GM21360 (cell line): ENCODE measurements around the gene PAIP2.
"Not testable (repeated sequence)": the region's sequence is repeated elsewhere in the genome, so short reads cannot be mapped to it uniquely, and the experiment has no call there.

ENCODE experiments used
- ATAC-seq: cut with Tn5 transposase; IDR thresholded peaks from one replicate; pipeline ENCODE4 v1.9.1; 2021; ENCODE audit warnings: mild to moderate bottlenecking, moderate library complexity; ENCODE audit not compliant: unreplicated experiment

PAIP2 gene

DNA sequence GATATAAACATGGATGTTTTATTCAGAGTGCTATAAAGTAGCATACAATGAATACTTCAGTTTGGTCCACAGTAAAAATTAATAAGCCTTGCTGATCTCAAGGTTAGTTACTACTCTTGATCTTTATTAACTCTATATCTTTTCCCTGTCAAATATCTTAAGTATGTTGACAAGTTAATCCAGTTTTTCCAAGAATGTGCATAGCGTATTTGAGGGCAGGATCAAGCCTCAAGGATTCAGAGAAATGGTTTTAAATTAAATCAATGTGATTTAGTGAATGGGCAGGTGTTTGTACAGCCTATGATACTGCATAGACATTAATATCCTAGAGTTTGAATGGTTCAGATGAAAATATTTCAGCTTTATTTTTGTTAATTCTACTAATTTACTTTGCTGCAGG lies 27.4 kb upstream of the PAIP2 start:
- ATAC-seq = no peak

DNA sequence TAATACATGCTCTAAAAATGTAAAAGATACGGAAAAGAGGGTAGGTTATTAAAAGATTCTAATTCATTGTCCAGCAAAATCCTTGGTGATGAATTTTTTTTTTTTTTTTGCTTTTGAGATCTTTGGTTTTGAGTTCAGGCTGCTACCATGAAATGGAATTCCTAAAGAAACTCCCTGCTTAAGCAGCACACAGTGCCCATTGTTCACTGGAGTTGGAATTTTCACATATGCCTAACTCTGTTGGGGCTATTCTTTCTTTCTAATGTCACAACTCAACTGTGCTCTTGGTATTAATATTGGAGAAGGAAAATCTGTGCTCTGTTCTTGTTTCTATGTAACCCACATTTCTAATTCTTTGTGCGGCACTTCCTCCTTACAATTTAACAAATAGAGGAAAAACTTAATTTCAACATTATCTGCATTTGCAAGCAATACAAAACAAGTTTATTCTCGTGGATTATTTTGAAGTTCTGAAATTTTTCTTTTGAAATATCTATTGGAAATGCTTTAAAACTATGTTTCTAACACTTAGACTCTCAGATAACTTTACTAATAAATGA lies 26.5 kb upstream of the PAIP2 start:
- ATAC-seq = no peak

DNA sequence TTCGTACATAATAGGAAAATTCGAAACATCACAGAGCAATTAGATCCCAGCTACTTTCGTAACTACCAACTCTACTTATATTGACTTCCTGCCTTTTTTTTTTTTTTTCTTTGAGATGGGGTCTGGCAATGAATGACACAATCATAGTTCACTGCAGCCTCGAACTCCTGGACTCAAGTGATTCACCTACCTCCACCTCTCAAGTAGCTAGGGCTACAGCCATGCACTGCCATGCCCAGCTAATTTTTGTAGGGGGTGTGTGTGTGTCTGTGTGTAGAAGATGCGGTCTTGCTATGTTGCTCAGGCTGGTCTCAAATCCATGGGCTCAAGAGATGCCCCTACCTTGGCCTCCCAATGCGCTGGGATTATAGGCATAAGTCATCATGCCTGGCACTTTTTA lies 5.8 kb upstream of the PAIP2 start:
- no peak for ATAC-seq

DNA sequence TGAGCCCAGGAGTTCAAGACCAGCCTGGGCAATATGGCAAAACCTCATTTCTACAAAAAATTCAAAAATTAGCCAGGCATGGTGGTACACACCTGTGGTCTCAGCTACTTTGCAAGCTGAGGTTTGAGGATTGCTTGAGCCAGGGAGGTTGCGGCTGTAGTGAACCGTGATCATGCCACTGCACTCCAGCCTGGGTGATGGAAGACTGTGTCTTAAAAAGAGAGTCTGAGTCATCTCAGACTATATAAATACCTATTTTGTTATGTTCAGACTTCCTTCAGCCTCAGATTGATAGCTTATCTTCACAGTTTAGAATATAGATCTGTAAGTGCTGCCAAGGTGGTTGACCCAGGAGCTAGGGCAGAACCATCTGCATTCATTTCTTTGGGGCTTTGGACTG lies 1.6 kb upstream of the PAIP2 start:
- no peak for ATAC-seq

DNA sequence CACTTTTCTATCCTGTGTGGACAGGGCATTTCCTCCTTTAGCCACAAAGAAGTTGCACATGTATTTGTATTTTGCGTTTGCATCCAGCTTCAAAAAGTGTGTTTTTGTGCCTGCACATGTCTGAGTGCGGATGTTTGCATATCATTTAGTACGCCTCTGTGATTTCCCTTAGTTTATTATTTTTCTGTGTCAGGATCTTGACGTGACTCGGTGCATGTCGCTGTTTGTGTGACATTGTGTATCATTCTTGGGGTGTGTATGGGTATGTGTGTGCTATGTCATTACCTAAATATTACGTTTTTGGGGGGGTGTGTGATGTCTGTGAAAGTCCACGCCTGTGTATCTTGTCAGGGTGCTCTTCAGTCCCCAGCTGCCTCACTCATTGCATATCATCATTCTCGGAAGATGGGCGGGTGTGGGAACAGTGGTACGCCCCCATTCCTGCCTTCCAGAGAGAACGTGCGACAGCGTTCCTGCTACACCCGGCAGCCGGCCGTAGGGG lies 416 bp upstream of the PAIP2 start:
- no peak for ATAC-seq

GRCh38 chr5:139342423-139342723 lies 719 bp downstream of the PAIP2 start:
- ATAC-seq = peak; percentile 40

DNA sequence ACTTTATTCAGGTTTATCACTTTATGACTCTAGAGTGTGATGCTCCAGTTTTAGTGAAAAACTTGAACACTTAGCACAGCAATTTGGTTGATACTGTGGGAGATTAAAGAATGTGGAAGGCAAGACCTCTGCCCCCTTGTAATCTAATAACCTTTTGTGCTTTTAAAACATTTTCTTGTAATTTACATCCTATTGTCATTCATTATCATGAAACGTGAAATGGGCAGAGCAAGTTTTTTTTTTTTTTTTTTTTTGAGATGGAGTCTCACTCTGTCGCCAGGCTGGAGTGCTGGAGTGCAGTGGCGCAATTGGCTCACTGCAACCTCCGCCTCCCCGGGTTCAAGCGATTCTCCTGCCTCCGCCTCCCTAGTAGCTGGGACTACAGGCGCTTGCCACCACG lies 1.8 kb downstream of the PAIP2 start:
- ATAC-seq = no peak

DNA sequence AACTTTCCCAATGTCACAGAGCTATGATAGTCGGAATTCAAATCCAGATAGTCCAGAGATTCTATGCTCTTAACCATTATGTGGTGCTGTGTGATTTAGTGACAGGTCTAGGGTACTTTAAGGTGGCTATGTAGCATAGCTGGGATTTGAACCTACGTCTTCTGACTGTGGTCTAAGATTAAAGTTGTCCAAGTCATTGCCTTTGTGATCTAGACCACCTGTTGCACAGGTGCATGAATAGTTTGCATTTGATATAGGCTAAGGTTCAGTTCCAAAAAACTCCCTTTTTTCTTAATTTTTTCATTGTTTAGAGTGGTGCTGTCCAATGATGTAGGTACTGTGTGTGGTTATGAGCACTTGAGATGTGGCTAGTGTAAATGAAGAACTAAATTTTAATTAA lies 2.5 kb downstream of the PAIP2 start:
- ATAC-seq = no peak

- ATAC-seq = not testable (repeated sequence)
Observed at GRCh38 chr5:139345442-139345841, 3.8 kb downstream of the PAIP2 start.

- ATAC-seq = not testable (repeated sequence)
Observed at GRCh38 chr5:139347863-139348262, 6.2 kb downstream of the PAIP2 start.

DNA sequence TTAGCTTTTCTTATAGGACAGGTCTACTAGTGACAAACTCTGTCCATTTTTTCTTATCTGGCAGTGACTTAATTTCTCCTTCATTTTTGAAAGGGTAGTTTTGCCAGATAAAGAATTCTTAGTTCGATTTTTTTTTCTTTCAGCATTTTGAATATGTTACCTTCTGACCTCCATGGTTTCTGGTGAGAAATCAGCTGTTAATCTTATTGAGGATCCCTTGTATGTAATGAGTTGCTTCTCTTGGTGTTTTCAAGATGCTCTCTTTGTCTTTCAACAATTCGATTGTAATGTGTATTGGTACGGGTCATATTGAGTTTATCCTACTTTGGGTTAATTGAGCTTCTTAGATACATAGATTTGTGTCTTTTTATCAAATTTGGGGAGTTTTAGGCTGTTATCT lies 12.5 kb downstream of the PAIP2 start:
- ATAC-seq = no peak

DNA sequence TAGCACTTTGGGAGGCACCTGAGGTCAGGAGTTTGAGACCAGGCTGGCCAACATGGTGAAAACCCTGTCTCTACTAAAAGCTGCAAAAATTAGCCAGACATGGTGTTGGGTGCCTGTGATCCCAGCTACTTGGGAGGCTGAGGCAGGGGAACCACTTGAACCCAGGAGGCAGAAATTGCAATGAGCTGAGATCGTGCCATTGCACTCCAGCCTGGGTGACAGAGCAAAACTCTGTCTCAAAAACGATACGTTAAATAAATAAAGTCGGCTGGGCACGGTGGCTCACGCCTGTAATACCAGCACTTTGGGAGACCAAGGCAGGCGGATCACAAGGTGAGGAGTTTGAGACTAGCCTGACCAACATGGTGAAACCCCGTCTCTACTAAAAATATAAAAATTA lies 14.2 kb downstream of the PAIP2 start:
- not testable (repeated sequence) for ATAC-seq

- no peak for ATAC-seq
Observed at GRCh38 chr5:139358064-139358463, 16.4 kb downstream of the PAIP2 start.

GRCh38 chr5:139360384-139360783 lies 18.7 kb downstream of the PAIP2 start:
- no peak for ATAC-seq

DNA sequence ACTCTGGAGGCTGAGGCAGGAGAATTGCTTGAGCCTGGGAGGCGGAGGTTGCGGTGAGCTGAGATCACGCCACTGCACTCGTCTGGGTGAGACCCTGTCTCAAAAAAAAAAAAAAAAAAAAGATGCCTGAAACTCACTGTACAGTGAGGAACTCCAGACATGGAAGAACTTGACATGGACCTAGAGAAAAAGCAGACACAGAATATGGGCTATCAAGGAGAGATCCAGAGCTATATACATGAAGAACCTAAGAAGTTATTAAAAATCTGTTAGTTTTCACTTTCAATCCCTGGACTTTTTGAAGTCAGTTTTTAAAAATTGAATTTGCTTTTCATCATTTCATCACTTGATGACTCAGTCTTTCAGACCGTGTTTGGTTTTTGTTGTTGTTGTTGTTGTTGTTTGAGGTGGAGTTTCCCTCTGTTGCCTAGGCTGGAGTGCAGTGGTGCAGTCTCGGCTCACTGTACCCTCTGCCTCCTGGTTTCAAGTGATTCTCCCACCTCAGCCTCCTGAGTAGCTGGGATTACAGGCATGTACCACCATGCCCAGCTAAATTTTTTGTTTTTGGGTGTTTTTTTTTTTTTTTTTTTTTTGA lies 20.3 kb downstream of the PAIP2 start:
- no peak for ATAC-seq

- ATAC-seq = no peak
Observed at GRCh38 chr5:139363937-139364336, 22.3 kb downstream of the PAIP2 start.

GRCh38 chr5:139364466-139364865 lies 22.8 kb downstream of the PAIP2 start:
- ATAC-seq = no peak

GRCh38 chr5:139368613-139369012 lies 27.0 kb downstream of the PAIP2 start:
- ATAC-seq = no peak

GRCh38 chr5:139369181-139369580 lies 27.5 kb downstream of the PAIP2 start:
- no peak for ATAC-seq

DNA sequence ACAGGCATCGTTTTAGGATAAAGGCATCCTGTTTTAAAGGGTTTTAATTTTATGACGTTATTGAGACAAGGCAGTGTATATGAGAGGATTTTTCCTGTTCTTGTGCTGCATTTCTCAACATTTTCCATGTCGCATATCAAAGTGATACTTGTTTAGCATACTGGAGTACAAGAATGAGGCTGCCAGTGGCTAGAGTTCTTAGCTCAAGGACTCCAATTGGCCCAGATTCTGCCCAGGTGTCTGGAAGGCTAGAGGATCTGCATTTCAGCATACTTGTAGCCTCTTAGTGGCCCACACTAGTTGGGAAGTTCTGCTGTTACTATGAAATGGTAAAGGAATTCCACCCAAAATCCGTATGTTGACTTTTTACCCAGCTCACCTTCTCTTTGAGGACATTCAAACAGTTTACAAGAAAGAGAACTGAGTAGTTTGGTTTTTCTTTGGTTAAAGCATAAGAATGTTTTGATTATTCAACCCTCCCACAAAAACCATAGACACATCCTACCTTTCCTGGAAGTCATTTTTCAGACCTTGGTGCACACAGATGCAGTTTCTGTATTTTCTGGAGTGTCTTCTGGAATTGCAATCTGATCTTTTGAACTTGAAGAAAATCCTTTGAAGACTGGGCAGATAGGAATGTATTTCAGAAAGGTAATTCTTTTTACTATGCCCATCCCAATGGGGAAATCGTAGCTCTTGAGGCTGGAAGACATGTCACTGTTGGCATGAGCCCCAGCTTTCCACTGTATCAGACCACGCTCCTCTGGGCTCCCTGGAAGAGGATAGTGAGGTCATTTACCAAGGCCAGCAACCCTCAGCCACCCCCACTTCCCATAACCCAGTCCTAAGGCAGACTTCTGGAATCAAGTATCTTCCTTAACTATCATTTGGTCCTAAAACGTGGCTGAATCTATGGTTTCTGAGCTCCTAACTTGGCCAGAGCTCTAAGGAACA lies 30.1 kb downstream of the PAIP2 start:
- ATAC-seq = no peak

DNA sequence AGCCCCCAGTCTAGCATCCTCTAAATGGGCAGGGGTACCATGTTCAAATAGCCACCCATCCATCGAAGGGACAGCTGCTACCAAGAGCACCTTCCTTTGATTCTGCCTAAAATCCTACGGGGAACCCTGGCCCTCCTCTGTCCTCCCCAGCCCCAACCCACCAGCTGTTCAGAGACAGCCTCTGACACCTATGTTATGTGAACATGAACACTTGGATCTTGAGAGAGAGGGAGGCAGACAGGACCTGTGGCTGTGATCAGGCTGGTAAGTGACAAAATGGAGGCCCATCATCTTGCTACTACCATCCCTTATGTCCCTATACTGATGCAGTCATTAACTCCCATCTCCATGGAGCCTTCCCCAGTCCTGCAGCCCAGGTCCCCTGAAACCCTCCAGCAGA lies 33.3 kb downstream of the PAIP2 start:
- ATAC-seq = no peak

DNA sequence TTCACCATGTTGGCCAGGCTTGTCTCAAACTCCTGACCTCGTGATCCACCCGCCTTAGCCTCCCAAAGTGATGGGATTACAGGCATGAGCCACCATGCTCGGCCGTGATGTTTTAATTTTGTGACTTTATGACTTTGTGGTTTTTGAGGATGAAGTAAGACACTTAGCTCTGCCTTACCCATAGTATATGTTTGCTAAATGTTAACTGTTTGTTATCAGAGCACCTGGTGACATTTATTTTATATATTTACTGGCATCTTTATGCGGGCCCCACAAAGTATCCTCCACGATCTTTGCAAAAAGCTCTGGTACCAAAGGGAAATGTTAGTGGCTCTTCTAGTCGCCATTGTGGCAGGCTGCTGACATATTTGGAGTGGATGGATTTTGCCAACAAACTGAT lies 34.7 kb downstream of the PAIP2 start:
- ATAC-seq = no peak
